Gastrocnemius medialis (tissue), 4 donors: ENCODE results near the gene SLC23A3. TPM values are rescaled to one million over a fixed set of nuclear protein-coding genes. Genes with fewer than 3 reads are reported as not detected.

Source experiments
- ATAC-seq, 2 donors: fragments of 150-250 bp; one replicate each; pipeline ENCODE4 v1.9.1; 2016
- DNase-seq, 2 donors: peaks; one replicate each; pipeline ENCODE4 v3.0.0-alpha.2; 2019
- H3K27ac ChIP-seq, 4 donors: fragments of 200-600 bp; sonication (generic); 1 replicate in 1 of 4; 2 replicates in 3 of 4; pipeline ENCODE4 v1.5.1; 2016 to 2018; ENCODE audit warnings: mild to moderate bottlenecking in 2 of 4, moderate library complexity in 1 of 4
- H3K27me3 ChIP-seq, 3 donors: fragments of 200-600 bp; sonication (generic) in 2 of 3; 1 replicate in 1 of 3; 2 replicates in 2 of 3; pipeline versions ENCODE4 v1.5.1 to v1.6.0; 2016 to 2019; ENCODE audit warnings: mild to moderate bottlenecking in 1 of 3, moderate library complexity in 1 of 3
- H3K36me3 ChIP-seq, 2 donors: fragments of 200-600 bp; sonication (generic) in 1 of 2; one replicate each; pipeline ENCODE4 v1.5.1; 2017 to 2018
- H3K4me1 ChIP-seq, 2 donors: fragments of 200-600 bp; sonication (generic) in 1 of 2; one replicate each; pipeline ENCODE4 v1.5.1; 2016 to 2017; ENCODE audit warnings: mild to moderate bottlenecking in 2 of 2
- H3K4me3 ChIP-seq, 4 donors: fragments of 200-600 bp; sonication (generic) in 3 of 4; 1 replicate in 1 of 4; 2 replicates in 3 of 4; pipeline ENCODE4 v1.5.1; 2016 to 2019; ENCODE audit warnings: mild to moderate bottlenecking in 2 of 4
- H3K9me3 ChIP-seq, 3 donors: fragments of 200-600 bp; sonication (generic) in 2 of 3; 1 replicate in 1 of 3; 2 replicates in 2 of 3; pipeline ENCODE4 v1.5.1; 2016 to 2019
- CTCF ChIP-seq, 5 experiments: fragments of 450-650 bp in 3 of 5; fragments of 200-600 bp in 2 of 5; sonication (generic) in 2 of 5; IDR thresholded peaks in 4 of 5; conservative IDR thresholded peaks in 1 of 5; 1 replicate in 4 of 5; 2 replicates in 1 of 5; pipeline ENCODE4 v1.5.1; 2016 to 2019; ENCODE audit warnings: antibody characterized with exemption in 5 of 5, mild to moderate bottlenecking in 3 of 5, moderate library complexity in 3 of 5
- POLR2A ChIP-seq, 2 donors: fragments of 450-650 bp; IDR thresholded peaks; one replicate each; pipeline ENCODE4 v1.6.1; 2017; ENCODE audit warnings: antibody characterized with exemption in 2 of 2, mild to moderate bottlenecking in 2 of 2, moderate library complexity in 2 of 2
- in situ Hi-C, 4 donors: fragments of 200-750 bp; cut with MboI; loops; one replicate each; pipeline versions ENCODE4 v1.15.0 to v1.8.0; 2017; ENCODE audit warnings: low sequenced_read_pairs in 4 of 4
- intact Hi-C: fragments of 100-400 bp; cut with DNase I; formaldehyde crosslinking; loops from one replicate; pipeline ENCODE4 v1.15.1; 2023; ENCODE audit warnings: low total_unique reads
- total RNA-seq, 4 donors: library from RNA; depleted of rRNA; stranded (reverse); fragments of >200 nt; gene quantifications; one replicate each; pipeline versions ENCODE4 v1.1.0 to v1.2.3, GENCODE V29; 2016

Gene SLC23A3
- total RNA-seq, 4 donors from 2014 or later: 0.11 to 1.5 TPM; not detected in 2

GRCh38 chr2:219129589-219129988 is 40.2 kb downstream of the SLC23A3 start:
- no peak for TF ChIP-seq POLR2A (IDR thresholded peaks at IDR 0.05)
- no peak for TF ChIP-seq CTCF (IDR thresholded peaks at IDR 0.05 in 4 of 5, conservative IDR thresholded peaks at IDR 0.05 in 1 of 5)

GRCh38 chr2:219128396-219128795 is 41.4 kb downstream of the SLC23A3 start:
- Histone ChIP-seq H3K27ac (no peak overlapping the region), H3K4me3 (no peak overlapping the region), H3K4me1 (peaks cover 0 to 2% of the 10 kb centered on the region in 2 donors), H3K27me3 (no peaks in the 10 kb centered on the region), H3K36me3 (no peaks in the 10 kb centered on the region), H3K9me3 (no peaks in the 10 kb centered on the region)
- DNase-seq (no peak), ATAC-seq (no peak)
- TF ChIP-seq CTCF (IDR thresholded peaks at IDR 0.05 in 4 of 5, conservative IDR thresholded peaks at IDR 0.05 in 1 of 5) (no peak), POLR2A (IDR thresholded peaks at IDR 0.05) (no peak)
- intact Hi-C loops: no loop called here
- in situ Hi-C loops: loop anchor here in 1 of 4 donors (10.0 kb wide), 1 partner anchor 64 kb away; the partner anchor contains the start of gene IHH

More at GRCh38 chr2:219129589-219129988, 40.2 kb downstream of the SLC23A3 start:
- Histone ChIP-seq H3K9me3 (no peaks in the 10 kb centered on the region), H3K27ac (no peak overlapping the region), H3K27me3 (no peaks in the 10 kb centered on the region), H3K4me3 (no peak overlapping the region), H3K4me1 (peaks cover 0 to 2% of the 10 kb centered on the region in 2 donors), H3K36me3 (no peaks in the 10 kb centered on the region)
- intact Hi-C loops (no loop called here), in situ Hi-C loops (loop anchor here in 1 of 4 donors (10.0 kb wide), 1 partner anchor 65 kb away; the partner anchor contains the start of gene IHH)
- DNase-seq (no peak), ATAC-seq (no peak)

GRCh38 chr2:219127037-219127635 is 42.7 kb downstream of the SLC23A3 start:
- Histone ChIP-seq H3K27ac (no peak overlapping the region), H3K27me3 (no peaks in the 10 kb centered on the region), H3K36me3 (no peaks in the 10 kb centered on the region), H3K4me3 (no peak overlapping the region), H3K9me3 (no peaks in the 10 kb centered on the region), H3K4me1 (peaks cover 0 to 2% of the 10 kb centered on the region in 2 donors)
- DNase-seq (no peak), ATAC-seq (no peak)
- intact Hi-C loops: no loop called here
- in situ Hi-C loops: loop anchor here in 1 of 4 donors (10.0 kb wide), 1 partner anchor 62 kb away; the partner anchor contains the start of gene IHH
- TF ChIP-seq CTCF (IDR thresholded peaks at IDR 0.05 in 4 of 5, conservative IDR thresholded peaks at IDR 0.05 in 1 of 5) (no peak), POLR2A (IDR thresholded peaks at IDR 0.05) (no peak)

- Histone ChIP-seq H3K4me1 (peaks cover 0 to 2% of the 10 kb centered on the region in 2 donors), H3K27ac (no peak overlapping the region), H3K27me3 (no peaks in the 10 kb centered on the region), H3K4me3 (no peak overlapping the region), H3K36me3 (no peaks in the 10 kb centered on the region), H3K9me3 (no peaks in the 10 kb centered on the region)
- in situ Hi-C loops (loop anchor here in 1 of 4 donors (10.0 kb wide), 1 partner anchor 62 kb away; the partner anchor contains the start of gene IHH), intact Hi-C loops (no loop called here)
- no peak for ATAC-seq
- DNase-seq: no peak
- no peak for TF ChIP-seq POLR2A (IDR thresholded peaks at IDR 0.05)
- no peak for TF ChIP-seq CTCF (IDR thresholded peaks at IDR 0.05 in 4 of 5, conservative IDR thresholded peaks at IDR 0.05 in 1 of 5)
Measured at GRCh38 chr2:219126555-219126954, 43.3 kb downstream of the SLC23A3 start.
